ENCODE results near the gene HOXB4. TPM values are rescaled to one million over a fixed set of nuclear protein-coding genes. Genes with fewer than 3 reads are reported as not detected.
A peak's percentile ranks its signal among the peaks of the same experiment; 100 is the strongest.

HOXB4 gene
- total RNA-seq, 1 experiment from 2014 or later, result 0.04 TPM

GRCh38 chr17:48551214-48551555 is 27.0 kb downstream of the HOXB4 start (continued):
- TF ChIP-seq AFF4 (CRISPR knock-in tag; IDR thresholded peaks at IDR 0.05; ENCODE audit: borderline replicate concordance), result no peak
- TF ChIP-seq TEAD4 (CRISPR knock-in tag; IDR thresholded peaks at IDR 0.05), result no peak
- no peak for TF ChIP-seq ZNF219 (CRISPR knock-in tag; IDR thresholded peaks at IDR 0.05; ENCODE audit: borderline replicate concordance)
- TF ChIP-seq IRF1 (CRISPR knock-in tag; IDR thresholded peaks at IDR 0.05), result no peak
- no peak for TF ChIP-seq KAT7 (CRISPR knock-in tag; IDR thresholded peaks at IDR 0.05; ENCODE audit: borderline replicate concordance)
- no peak for TF ChIP-seq ZNF121 (CRISPR knock-in tag; IDR thresholded peaks at IDR 0.05)
- TF ChIP-seq ZBTB43 (CRISPR knock-in tag; IDR thresholded peaks at IDR 0.05), result no peak
- TF ChIP-seq JAZF1 (CRISPR knock-in tag; IDR thresholded peaks at IDR 0.05), result no peak
- TF ChIP-seq CREB1 (CRISPR knock-in tag; IDR thresholded peaks at IDR 0.05), result no peak
- no peak for TF ChIP-seq ZNF423 (CRISPR knock-in tag; IDR thresholded peaks at IDR 0.05)
- no peak for TF ChIP-seq E2F1 (CRISPR knock-in tag; IDR thresholded peaks at IDR 0.05)

- POLR2A ChIA-PET, result no interaction called here
- no peak overlapping the region for H3K27ac Mint-ChIP-seq
- peaks cover 65% of the 10 kb centered on the region for H3K4me1 Mint-ChIP-seq
- TF ChIP-seq MAX (CRISPR knock-in tag; IDR thresholded peaks at IDR 0.05), result no peak
- TF ChIP-seq ZNF425 (CRISPR knock-in tag; conservative IDR thresholded peaks at IDR 0.05), result no peak
- TF ChIP-seq CBFB (CRISPR knock-in tag; IDR thresholded peaks at IDR 0.05; ENCODE audit: low read depth), result no peak
- TF ChIP-seq AR (CRISPR knock-in tag; IDR thresholded peaks at IDR 0.05), result no peak
- no peak for TF ChIP-seq HMGXB4 (CRISPR knock-in tag; IDR thresholded peaks at IDR 0.05)
- no peak for TF ChIP-seq FOXK1 (CRISPR knock-in tag; IDR thresholded peaks at IDR 0.05)
- no peak for TF ChIP-seq NR1H2 (CRISPR knock-in tag; IDR thresholded peaks at IDR 0.05)
- no peak for TF ChIP-seq FOXJ3 (CRISPR knock-in tag; IDR thresholded peaks at IDR 0.05; ENCODE audit: borderline replicate concordance)
- TF ChIP-seq PRRX2 (CRISPR knock-in tag; IDR thresholded peaks at IDR 0.05), result no peak
- TF ChIP-seq SMAD3 (CRISPR knock-in tag; IDR thresholded peaks at IDR 0.05; ENCODE audit: borderline replicate concordance), result no peak
- no peak for TF ChIP-seq NR2C2 (CRISPR knock-in tag; IDR thresholded peaks at IDR 0.05)
- TF ChIP-seq HMGA2 (CRISPR knock-in tag; IDR thresholded peaks at IDR 0.05), result no peak
Measured at GRCh38 chr17:48550502-48551213, 27.5 kb downstream of the HOXB4 start.

More at GRCh38 chr17:48550502-48551213, 27.5 kb downstream of the HOXB4 start:
- ATAC-seq (peak; percentile 4; the same call in 1 of the 2 replicates), DNase-seq (ENCODE audit: low spot score) (peak; percentile 57)
- H3K36me3 Mint-ChIP-seq, result no peaks in the 10 kb centered on the region
- H3K9me3 Mint-ChIP-seq, result no peaks in the 10 kb centered on the region
- H3K4me3 Mint-ChIP-seq, result peak overlapping the region; percentile 52
- H3K27me3 Mint-ChIP-seq (ENCODE audit: low read depth), result peaks cover 100% of the 10 kb centered on the region; the same call in 1 of the 2 replicates
- CTCF ChIA-PET, result interaction anchor here (0.9 to 2.7 kb wide), 7 partner anchors 9 to 86 kb away, joined by 3 to 11 read pairs (median 5); partner anchors contain the start of gene HOXB5
